ENCODE results near the gene ZNF106.

DNA sequence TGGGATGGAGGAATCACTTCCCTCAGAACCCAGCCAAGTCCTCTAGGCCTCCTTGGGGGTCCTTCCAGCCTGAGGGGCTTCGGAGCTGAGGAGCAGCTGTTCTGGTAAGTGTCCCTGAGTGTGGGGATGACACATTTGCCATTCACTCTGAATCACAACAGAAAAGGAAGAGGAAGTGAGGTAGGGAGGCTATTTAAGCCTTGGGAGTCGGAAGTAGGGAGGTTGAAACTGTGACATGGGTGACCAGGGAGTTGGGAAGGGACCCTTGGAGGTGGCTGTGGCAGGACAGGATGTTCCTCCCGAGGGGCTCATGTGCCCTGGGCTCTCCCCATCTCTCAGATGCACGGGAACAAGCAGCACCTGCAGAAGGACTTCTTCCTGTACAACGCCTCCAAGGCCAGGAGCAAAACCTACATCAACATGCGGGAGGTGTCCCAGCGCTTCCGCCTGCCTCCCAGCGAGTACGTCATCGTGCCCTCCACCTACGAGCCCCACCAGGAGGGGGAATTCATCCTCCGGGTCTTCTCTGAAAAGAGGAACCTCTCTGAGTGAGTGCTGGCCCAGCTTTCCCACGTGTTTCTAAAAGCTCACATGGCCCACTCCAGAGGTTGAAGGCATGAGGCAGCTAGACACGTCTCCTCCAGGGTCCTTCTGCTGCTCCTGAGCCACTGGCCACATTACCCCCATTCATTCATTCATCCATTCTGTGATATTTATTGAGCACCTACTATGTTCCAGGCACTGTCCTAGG, 88.3 kb downstream of the ZNF106 start:
- TF ChIP-seq PAX5 (IDR thresholded peaks at IDR 0.05; ENCODE audit: insufficient read depth, low read length, severe bottlenecking) (no peak), POLR2AphosphoS5 (IDR thresholded peaks at IDR 0.05; ENCODE audit: low read depth, low read length) (no peak), TAF1 (IDR thresholded peaks at IDR 0.05; ENCODE audit: low read depth, low read length) (no peak)

All from GM12891 (cell line).